HG03064 (cell line): ENCODE measurements around the gene RSBN1L.

Experiments
- ATAC-seq: cut with Tn5 transposase; IDR thresholded peaks from one replicate; pipeline ENCODE4 v1.9.1; 2021; ENCODE audit warnings: low read depth; ENCODE audit not compliant: unreplicated experiment

RSBN1L gene

GRCh38 chr7:77799078-77799964, 103.1 kb downstream of the RSBN1L start:
- no peak for ATAC-seq

- ATAC-seq, result no peak
Measured at GRCh38 chr7:77800158-77800557, 103.9 kb downstream of the RSBN1L start.

- no peak for ATAC-seq
Measured at GRCh38 chr7:77800730-77801129, 104.5 kb downstream of the RSBN1L start.

GRCh38 chr7:77802557-77803405, 106.5 kb downstream of the RSBN1L start:
- no peak for ATAC-seq

GRCh38 chr7:77806425-77806824, 110.2 kb downstream of the RSBN1L start:
- no peak for ATAC-seq

- no peak for ATAC-seq
Measured at GRCh38 chr7:77808517-77808916, 112.3 kb downstream of the RSBN1L start.

- no peak for ATAC-seq
Measured at GRCh38 chr7:77811516-77812289, 115.4 kb downstream of the RSBN1L start.

- no peak for ATAC-seq
Measured at GRCh38 chr7:77812290-77812685, 116.0 kb downstream of the RSBN1L start.

GRCh38 chr7:77813180-77813579, 116.9 kb downstream of the RSBN1L start:
- ATAC-seq, result no peak

GRCh38 chr7:77819021-77819420, 122.8 kb downstream of the RSBN1L start:
- ATAC-seq, result no peak

- no peak for ATAC-seq
Measured at GRCh38 chr7:77820967-77821366, 124.7 kb downstream of the RSBN1L start.

- no peak for ATAC-seq
Measured at GRCh38 chr7:77822269-77822668, 126.0 kb downstream of the RSBN1L start.

- no peak for ATAC-seq
Measured at GRCh38 chr7:77823787-77824186, 127.5 kb downstream of the RSBN1L start.

GRCh38 chr7:77824636-77825035, 128.4 kb downstream of the RSBN1L start:
- no peak for ATAC-seq

GRCh38 chr7:77825131-77825530, 128.9 kb downstream of the RSBN1L start:
- ATAC-seq, result no peak

GRCh38 chr7:77826300-77826699, 130.0 kb downstream of the RSBN1L start:
- ATAC-seq, result no peak

- no peak for ATAC-seq
Measured at GRCh38 chr7:77827999-77828398, 131.7 kb downstream of the RSBN1L start.

GRCh38 chr7:77830649-77831355, 134.5 kb downstream of the RSBN1L start:
- ATAC-seq, result no peak

- ATAC-seq, result no peak
Measured at GRCh38 chr7:77831481-77831880, 135.2 kb downstream of the RSBN1L start.

GRCh38 chr7:77831953-77832352, 135.7 kb downstream of the RSBN1L start:
- ATAC-seq, result no peak
